ENCODE results near the gene PTP4A1.
"Not testable (repeated sequence)": the region's sequence is repeated elsewhere in the genome, so short reads cannot be mapped to it uniquely, and the experiment has no call there.

The PTP4A1 gene

DNA sequence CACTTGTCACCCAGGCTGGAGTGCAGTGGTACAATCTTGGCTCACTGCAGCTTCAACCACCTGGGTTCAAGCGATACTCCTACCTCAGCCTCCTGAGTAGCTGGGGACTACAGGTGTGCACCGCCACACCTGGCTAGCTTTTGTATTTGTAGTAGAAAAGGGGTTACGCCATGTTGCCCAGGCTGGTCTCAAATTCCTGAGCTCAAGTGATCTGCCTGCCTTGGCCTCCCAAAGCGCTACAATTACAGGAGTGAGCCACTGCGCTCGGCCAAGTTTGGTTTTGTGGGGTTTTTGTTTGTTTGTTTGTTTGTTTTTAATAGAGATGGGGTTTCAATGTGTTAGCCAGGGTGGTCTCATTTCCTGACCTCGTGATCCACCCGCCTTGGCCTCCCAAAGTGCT lies 12.3 kb downstream of the PTP4A1 start:
- DNase-seq = no peak

GRCh38 chr6:63585652-63586051 lies 13.4 kb downstream of the PTP4A1 start:
- DNase-seq = not testable (repeated sequence)

- DNase-seq = no peak
Observed at GRCh38 chr6:63589952-63590411, 17.7 kb downstream of the PTP4A1 start.

DNA sequence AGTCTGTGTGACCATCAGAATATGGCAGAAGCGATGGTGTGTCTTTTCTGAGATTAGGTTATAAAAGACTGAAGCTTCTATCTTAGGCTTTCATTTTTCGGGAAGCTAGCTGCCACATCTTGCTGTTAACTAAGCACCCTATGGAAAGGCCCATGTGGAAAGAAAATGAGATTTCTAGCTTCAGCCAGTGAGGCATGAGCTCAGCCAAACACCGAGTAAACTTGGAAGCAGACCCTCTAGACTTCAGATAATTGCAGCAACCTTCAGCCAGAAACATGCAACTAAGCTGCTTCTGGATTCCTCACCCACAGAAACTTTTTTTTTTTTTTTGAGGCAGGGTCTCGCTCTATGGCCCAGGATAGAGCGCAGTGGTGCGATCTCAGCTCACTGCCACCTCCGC lies 20.6 kb downstream of the PTP4A1 start:
- DNase-seq = no peak

- no peak for DNase-seq
Observed at GRCh38 chr6:63597141-63598048, 25.1 kb downstream of the PTP4A1 start.

DNA sequence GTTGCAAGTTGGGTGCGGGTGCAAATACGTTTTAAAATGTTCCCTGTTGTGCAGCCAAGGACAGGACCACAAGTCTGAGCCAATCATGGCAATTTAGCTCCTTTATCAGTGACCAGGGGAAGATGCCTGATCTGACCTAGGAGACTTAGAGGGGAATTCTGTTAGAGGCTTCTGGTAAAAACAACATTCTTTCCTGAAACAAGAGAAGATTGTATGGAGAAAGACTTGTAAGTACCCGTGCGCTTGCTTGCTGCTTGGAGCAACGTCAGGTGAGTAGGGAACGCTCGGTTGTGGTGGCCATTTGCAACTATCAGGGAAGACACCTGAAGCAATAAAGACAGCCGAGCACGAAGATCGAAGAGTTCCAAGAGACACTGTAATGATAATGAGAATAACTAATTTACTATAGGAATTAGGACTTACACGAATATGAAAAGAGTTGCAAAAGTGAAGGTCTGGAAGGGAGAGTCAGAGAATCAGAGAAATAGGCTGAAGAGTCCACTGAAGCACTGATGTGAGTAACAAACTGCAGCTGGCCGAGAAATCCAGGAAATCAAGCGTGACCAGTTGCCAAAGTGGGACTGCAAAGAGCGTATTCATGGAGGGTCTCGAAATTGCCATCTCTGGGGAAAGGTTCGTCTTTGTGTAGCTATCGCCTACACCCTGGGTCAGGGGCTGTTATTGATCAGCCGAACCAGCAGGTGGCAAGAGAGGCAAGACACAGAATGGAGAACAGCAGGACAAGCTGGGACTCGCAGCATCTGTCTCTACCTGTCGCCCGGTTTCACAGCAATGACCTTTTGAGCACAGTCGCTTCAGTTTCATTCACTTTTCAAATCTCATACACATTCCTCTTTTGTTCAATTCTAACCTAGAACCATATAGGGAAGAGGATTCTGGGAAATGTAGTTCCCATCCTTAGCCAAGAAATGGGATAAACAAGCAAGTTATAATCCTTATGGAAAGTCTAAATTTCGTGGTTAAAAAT lies 26.1 kb downstream of the PTP4A1 start:
- peak; percentile 74 for DNase-seq

- no peak for DNase-seq
Observed at GRCh38 chr6:63599243-63599642, 27.0 kb downstream of the PTP4A1 start.

- no peak for DNase-seq
Observed at GRCh38 chr6:63600136-63600535, 27.9 kb downstream of the PTP4A1 start.

DNA sequence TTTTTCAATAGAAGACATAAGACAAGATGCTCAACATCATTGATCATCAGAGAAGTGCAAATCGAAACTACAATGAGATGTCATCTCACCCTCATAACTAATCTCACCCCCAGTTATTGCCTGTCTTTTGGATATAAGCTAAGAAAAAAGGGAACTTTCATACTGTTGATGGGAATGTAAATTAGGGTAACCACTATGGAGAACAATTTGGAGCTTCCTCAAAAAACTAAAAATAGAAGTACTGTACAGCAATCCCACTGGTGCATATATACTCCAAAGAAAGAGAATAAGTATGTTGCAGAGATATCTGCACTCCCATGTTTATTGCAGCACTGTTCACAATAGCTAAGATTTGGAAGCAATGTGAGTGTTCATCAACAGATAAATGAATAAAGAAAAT lies 37.0 kb downstream of the PTP4A1 start:
- no peak for DNase-seq

- DNase-seq = no peak
Observed at GRCh38 chr6:63610944-63611343, 38.7 kb downstream of the PTP4A1 start.

- no peak for DNase-seq
Observed at GRCh38 chr6:63611560-63611959, 39.3 kb downstream of the PTP4A1 start.

- no peak for DNase-seq
Observed at GRCh38 chr6:63615590-63615989, 43.3 kb downstream of the PTP4A1 start.
